HepG2 (cell line): ENCODE results near the gene ZNF189.

Source experiments
- CCAR2 ChIP-seq: fragments of 200-400 bp; formaldehyde crosslinking; optimal IDR thresholded peaks from 2 replicates; pipeline ENCODE3; 2018; ENCODE audit warnings: low read depth, mild to moderate bottlenecking, low read length, moderate library complexity
- CTCF ChIP-seq: sonication (generic); formaldehyde crosslinking; IDR thresholded peaks from 2 replicates; pipeline ENCODE4 v1.5.0; 2020; ENCODE audit warnings: mild to moderate bottlenecking, missing genetic modification reagents, moderate library complexity
- MYNN ChIP-seq: sonication (generic); formaldehyde crosslinking; IDR thresholded peaks from 2 replicates; pipeline ENCODE4 v1.4.0; 2020; ENCODE audit warnings: mild to moderate bottlenecking, low read depth, missing genetic modification reagents
- POLR2A ChIP-seq, 2 experiments: IDR thresholded peaks; 2 replicates each; pipeline ENCODE4 v1.6.1; 2011; ENCODE audit warnings: low read depth in 2 of 2, low read length in 2 of 2, mild to moderate bottlenecking in 1 of 2, moderate library complexity in 1 of 2; ENCODE audit not compliant: insufficient read depth in 1 of 2
- SIN3A ChIP-seq: IDR thresholded peaks from 2 replicates; pipeline ENCODE4 v1.6.1; 2011; ENCODE audit warnings: low read depth, mild to moderate bottlenecking, control low read depth, low read length, borderline replicate concordance
- SMAD3 ChIP-seq: sonication (generic); formaldehyde crosslinking; IDR thresholded peaks from 2 replicates; pipeline ENCODE4 v1.4.0; 2020; ENCODE audit warnings: missing genetic modification reagents
- TCF12 ChIP-seq, 2 experiments: fragments of 450-650 bp in 1 of 2; sonication (generic) in 1 of 2; formaldehyde crosslinking in 1 of 2; IDR thresholded peaks; 2 replicates each; pipeline versions ENCODE4 v1.6.1 to v1.8.0; 2017 to 2022; ENCODE audit warnings: antibody characterized with exemption in 1 of 2, mild to moderate bottlenecking in 1 of 2, missing genetic modification reagents in 1 of 2, moderate library complexity in 1 of 2
- ZFP37 ChIP-seq: sonication (generic); formaldehyde crosslinking; IDR thresholded peaks from 2 replicates; pipeline ENCODE4 v1.4.0; 2020; ENCODE audit warnings: missing genetic modification reagents, borderline replicate concordance
- ZNF720 ChIP-seq: sonication (generic); formaldehyde crosslinking; IDR thresholded peaks from 2 replicates; pipeline ENCODE4 v1.4.0; 2020; ENCODE audit warnings: missing genetic modification reagents
- ZZZ3 ChIP-seq: sonication (generic); formaldehyde crosslinking; IDR thresholded peaks from 2 replicates; pipeline ENCODE4 v1.4.0; 2020; ENCODE audit warnings: missing genetic modification reagents, mild to moderate bottlenecking, borderline replicate concordance
- TF ChIP-seq, protein P1 (sequence below): conservative IDR thresholded peaks from 2 replicates; pipeline ENCODE4 v1.6.1; 2018; ENCODE audit warnings: missing genetic modification reagents
- TF ChIP-seq, protein P2 (sequence below): sonication (generic); formaldehyde crosslinking; IDR thresholded peaks from 2 replicates; pipeline ENCODE4 v1.4.0; 2020; ENCODE audit warnings: missing genetic modification reagents
- TF ChIP-seq, protein P3 (sequence below): sonication (generic); formaldehyde crosslinking; IDR thresholded peaks from 2 replicates; pipeline ENCODE4 v1.4.0; 2020; ENCODE audit warnings: missing genetic modification reagents, borderline replicate concordance

- TF ChIP-seq POLR2A (IDR thresholded peaks at IDR 0.05; ENCODE audit: insufficient read depth in 1 of 2, low read depth in 2 of 2, low read length in 2 of 2): no peak
- no peak for TF ChIP-seq ZFP37 (CRISPR knock-in tag)
- no peak for TF ChIP-seq ZZZ3 (CRISPR knock-in tag)
- TF ChIP-seq SIN3A: no peak
- TF ChIP-seq CTCF (CRISPR knock-in tag): no peak
- TF ChIP-seq CCAR2: no peak
- no peak for TF ChIP-seq TCF12 (IDR thresholded peaks at IDR 0.05)
- TF ChIP-seq TCF12 (CRISPR knock-in tag; IDR thresholded peaks at IDR 0.05): no peak
- TF ChIP-seq SMAD3 (CRISPR knock-in tag): no peak
- no peak for TF ChIP-seq MYNN (CRISPR knock-in tag)
- TF ChIP-seq, protein P1, sequence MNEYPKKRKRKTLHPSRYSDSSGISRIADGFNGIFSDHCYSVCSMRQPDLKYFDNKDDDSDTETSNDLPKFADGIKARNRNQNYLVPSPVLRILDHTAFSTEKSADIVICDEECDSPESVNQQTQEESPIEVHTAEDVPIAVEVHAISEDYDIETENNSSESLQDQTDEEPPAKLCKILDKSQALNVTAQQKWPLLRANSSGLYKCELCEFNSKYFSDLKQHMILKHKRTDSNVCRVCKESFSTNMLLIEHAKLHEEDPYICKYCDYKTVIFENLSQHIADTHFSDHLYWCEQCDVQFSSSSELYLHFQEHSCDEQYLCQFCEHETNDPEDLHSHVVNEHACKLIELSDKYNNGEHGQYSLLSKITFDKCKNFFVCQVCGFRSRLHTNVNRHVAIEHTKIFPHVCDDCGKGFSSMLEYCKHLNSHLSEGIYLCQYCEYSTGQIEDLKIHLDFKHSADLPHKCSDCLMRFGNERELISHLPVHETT (CRISPR knock-in tag): no peak
- TF ChIP-seq ZNF720 (CRISPR knock-in tag): no peak
- TF ChIP-seq, protein P2, sequence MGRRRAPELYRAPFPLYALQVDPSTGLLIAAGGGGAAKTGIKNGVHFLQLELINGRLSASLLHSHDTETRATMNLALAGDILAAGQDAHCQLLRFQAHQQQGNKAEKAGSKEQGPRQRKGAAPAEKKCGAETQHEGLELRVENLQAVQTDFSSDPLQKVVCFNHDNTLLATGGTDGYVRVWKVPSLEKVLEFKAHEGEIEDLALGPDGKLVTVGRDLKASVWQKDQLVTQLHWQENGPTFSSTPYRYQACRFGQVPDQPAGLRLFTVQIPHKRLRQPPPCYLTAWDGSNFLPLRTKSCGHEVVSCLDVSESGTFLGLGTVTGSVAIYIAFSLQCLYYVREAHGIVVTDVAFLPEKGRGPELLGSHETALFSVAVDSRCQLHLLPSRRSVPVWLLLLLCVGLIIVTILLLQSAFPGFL (CRISPR knock-in tag): no peak
- TF ChIP-seq, protein P3, sequence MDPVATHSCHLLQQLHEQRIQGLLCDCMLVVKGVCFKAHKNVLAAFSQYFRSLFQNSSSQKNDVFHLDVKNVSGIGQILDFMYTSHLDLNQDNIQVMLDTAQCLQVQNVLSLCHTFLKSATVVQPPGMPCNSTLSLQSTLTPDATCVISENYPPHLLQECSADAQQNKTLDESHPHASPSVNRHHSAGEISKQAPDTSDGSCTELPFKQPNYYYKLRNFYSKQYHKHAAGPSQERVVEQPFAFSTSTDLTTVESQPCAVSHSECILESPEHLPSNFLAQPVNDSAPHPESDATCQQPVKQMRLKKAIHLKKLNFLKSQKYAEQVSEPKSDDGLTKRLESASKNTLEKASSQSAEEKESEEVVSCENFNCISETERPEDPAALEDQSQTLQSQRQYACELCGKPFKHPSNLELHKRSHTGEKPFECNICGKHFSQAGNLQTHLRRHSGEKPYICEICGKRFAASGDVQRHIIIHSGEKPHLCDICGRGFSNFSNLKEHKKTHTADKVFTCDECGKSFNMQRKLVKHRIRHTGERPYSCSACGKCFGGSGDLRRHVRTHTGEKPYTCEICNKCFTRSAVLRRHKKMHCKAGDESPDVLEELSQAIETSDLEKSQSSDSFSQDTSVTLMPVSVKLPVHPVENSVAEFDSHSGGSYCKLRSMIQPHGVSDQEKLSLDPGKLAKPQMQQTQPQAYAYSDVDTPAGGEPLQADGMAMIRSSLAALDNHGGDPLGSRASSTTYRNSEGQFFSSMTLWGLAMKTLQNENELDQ (CRISPR knock-in tag): no peak
Measured at GRCh38 chr9:101367323-101367722, 31.3 kb upstream of the ZNF189 start.
